HTERT RPE-1 (cell line): ENCODE results near the gene KCTD5.

ENCODE experiments used
- in situ Hi-C: fragments of 300-500 bp; cut with MboI; formaldehyde crosslinking; loops from 4 replicates; pipeline ENCODE4 v1.14.3; 2020; ENCODE audit warnings: low sequenced_read_pairs

KCTD5 gene

GRCh38 chr16:2708955-2709587 is 26.7 kb downstream of the KCTD5 start:
- in situ Hi-C loops = no loop called here

GRCh38 chr16:2709588-2709984 is 27.3 kb downstream of the KCTD5 start:
- in situ Hi-C loops = no loop called here

GRCh38 chr16:2710021-2710710 is 27.8 kb downstream of the KCTD5 start:
- in situ Hi-C loops = no loop called here

- in situ Hi-C loops = no loop called here
Observed at GRCh38 chr16:2710711-2711231, 28.4 kb downstream of the KCTD5 start.

DNA sequence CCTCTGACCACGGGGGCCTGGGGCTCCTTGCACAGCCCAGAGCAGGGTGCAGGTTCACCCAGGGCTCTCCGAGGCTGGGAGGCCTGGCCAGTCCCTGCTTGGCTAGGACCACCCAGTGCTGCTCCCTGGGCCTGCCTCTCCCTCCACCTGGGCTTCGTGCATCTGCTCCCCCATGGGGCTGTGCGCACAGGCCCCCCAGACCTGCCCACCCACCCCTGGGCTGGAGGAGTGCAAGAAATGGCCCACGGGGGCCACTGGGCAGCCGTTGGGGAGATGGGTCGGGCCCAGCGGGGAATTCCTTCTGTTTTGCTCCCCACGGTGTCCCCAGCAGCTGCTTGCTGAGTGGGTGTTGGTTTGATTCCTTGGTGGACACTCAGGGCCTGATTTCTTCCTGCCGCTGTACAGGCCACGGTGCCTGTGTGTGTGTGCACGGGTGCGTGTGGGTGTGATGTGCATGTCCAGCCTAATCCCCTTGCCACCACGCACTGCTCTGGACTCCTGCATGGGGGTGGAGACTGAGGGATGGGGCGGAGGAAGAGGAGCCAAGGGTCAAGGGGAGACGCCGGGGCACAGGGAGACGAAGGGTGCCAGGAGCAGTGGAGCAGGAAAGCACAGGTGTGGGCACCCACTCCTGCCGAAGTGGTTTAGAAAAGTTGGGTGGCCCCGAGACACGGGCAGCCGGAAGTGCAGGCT is 29.2 kb downstream of the KCTD5 start:
- in situ Hi-C loops = no loop called here

DNA sequence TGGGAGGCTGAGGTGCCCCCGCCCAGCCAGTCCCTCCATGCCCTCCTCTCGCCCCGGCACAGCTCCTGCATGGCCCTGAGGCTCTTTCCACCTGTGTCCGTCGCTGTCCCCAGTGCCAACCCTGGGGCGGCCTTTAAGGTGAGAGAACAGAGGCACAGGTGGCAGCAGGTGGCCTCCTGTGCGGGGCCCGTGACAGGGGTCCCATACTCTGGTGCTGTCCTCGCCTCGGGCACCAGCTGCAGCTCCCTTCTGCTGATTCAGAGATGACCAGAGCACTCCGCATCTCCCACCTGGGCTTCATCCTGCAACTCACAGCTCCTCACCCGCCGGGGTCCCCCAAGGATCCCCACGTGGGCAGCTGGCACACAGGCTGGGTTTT is 29.7 kb downstream of the KCTD5 start:
- in situ Hi-C loops = no loop called here

GRCh38 chr16:2712546-2712945 is 30.2 kb downstream of the KCTD5 start:
- in situ Hi-C loops = no loop called here

GRCh38 chr16:2713523-2713922 is 31.2 kb downstream of the KCTD5 start:
- in situ Hi-C loops = no loop called here

GRCh38 chr16:2713985-2714774 is 31.9 kb downstream of the KCTD5 start:
- in situ Hi-C loops = no loop called here

DNA sequence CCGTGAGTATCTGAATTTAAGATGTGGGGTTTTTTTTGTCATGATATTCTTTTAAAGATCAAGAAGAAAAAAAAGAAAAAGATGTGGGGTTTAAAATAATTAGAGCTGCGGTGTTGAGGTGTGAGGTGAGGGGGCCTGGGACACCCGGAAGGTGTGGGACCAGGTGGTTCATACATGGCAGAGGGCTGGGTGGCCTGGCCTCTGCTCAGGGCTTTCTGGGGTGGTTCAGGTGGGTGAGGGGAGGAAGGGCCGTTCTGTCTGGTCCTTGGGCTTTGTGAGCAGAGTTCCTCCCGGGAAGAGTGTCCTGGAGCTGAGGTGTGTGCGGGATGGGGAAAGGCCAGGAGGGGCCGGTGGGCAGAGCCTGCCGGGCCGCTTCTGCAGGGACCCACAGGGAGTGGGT is 32.7 kb downstream of the KCTD5 start:
- in situ Hi-C loops = no loop called here

DNA sequence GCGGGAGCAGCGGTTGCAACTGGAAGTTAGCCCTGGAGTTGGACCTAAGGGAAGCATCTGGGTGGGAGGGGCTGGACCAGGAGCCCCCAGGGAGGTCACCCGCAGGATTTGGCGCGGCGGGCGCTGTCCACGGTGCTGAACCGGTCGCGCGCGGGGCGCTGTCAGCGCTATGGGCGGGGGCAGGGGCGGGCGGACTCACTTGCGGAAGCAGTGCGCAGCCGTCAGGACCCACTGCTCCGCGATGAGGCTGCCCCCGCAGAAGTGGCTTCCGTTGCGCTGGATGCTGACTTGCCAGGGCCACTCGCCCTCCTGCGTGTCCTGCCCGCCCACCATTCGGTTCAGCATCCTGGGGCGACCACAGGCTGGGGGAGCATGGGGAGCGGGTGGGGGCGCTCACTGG is 33.2 kb downstream of the KCTD5 start:
- in situ Hi-C loops = no loop called here

GRCh38 chr16:2715966-2716885 is 33.9 kb downstream of the KCTD5 start:
- in situ Hi-C loops = no loop called here

GRCh38 chr16:2716948-2717347 is 34.6 kb downstream of the KCTD5 start:
- in situ Hi-C loops = no loop called here

GRCh38 chr16:2717383-2718263 is 35.3 kb downstream of the KCTD5 start:
- in situ Hi-C loops = no loop called here

- in situ Hi-C loops = no loop called here
Observed at GRCh38 chr16:2719328-2720063, 37.2 kb downstream of the KCTD5 start.

GRCh38 chr16:2720064-2720457 is 37.7 kb downstream of the KCTD5 start, which contains the start of gene PRSS27:
Gene PRSS27 (minus strand): TSS chr16:2720224. CDS start chr16:2720160, 64 bp downstream.
- in situ Hi-C loops = no loop called here

GRCh38 chr16:2720719-2721633 is 38.7 kb downstream of the KCTD5 start:
- in situ Hi-C loops = no loop called here
